ENCODE measurements around the gene PLA2G4F.

Gene PLA2G4F

DNA sequence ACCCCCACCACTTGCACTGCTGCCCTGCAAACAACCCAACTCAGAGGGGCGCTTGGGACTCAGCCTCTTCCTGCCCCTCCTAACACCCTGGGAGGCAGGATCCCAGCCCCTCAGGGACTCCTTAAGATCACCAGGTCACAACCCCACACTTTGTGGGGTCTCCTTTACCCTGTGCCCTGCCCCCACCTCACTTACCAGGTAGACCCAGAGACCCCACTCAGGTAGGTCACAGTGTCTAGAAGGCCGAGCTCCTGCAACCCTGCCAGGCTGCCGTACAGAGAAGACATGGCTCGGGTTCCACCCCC lies 9.1 kb downstream of the PLA2G4F start:
- WGBS (ENCODE audit: extremely low coverage, insufficient coverage, insufficient read length) = no CpG with 5 or more reads among the region's 4 CpGs

DNA sequence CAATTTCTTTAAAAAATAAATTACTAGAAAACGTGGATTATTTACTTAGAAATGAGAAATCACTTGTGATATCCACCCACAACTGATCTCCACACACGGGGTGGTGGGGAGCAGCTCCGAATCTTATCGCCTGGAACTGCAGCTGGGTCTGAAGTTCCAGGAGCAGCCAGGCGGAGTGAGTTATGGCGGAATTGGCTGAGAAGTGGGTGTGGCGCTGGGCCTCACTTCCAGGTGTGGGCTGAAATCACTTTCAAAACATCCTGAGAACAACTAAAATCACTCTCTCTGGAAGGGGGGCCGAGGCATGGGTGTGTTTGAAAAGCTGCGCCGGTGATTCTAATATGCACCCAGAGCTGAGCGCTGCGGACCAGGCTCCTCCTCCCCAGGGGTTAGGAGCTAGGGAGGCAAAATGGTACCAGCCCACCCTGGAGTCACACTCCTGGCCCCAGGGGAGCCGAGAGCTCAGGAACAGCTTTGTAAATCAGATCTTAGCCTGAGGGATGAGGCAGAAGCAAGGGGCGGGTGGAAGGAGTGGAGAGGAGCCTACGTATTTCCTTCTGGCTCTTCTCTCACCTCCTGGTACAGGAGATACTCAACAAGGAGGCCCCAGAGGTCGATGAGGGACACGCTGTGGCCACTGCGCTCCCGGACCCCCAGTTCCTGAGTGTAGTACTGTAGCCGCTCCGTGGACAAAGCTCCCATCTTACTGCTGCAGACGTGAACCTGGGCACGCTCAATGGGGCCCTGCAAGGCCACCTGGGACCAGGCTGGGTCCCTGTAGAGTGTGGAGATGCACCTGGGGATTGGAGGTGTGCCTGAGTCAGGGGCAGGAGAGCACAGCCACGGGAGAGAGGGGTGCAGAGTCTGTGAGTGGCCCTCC lies 9.6 kb downstream of the PLA2G4F start:
- Histone ChIP-seq H2BK5ac (ENCODE audit: low read depth, low read length, poor library complexity) (no peak overlapping the region), H3K36me3 (ENCODE audit: control insufficient read depth in 1 of 2, insufficient read depth in 2 of 2, low read length in 2 of 2) (no peaks in the 10 kb centered on the region), H2BK120ac (ENCODE audit: insufficient read depth, low read length, poor library complexity) (no peak overlapping the region), H3K23ac (ENCODE audit: low read length) (no peak overlapping the region), H3K18ac (ENCODE audit: low read length) (no peak overlapping the region), H3K79me1 (ENCODE audit: low read length) (no peaks in the 10 kb centered on the region), H4K8ac (ENCODE audit: low read depth, low read length) (no peak overlapping the region), H3K14ac (ENCODE audit: low read length) (no peak overlapping the region), H3K79me2 (ENCODE audit: control insufficient read depth, insufficient read depth, low read length, poor library complexity) (no peaks in the 10 kb centered on the region), H3K4me1 (ENCODE audit: control insufficient read depth in 1 of 2, insufficient read depth in 2 of 2, low read length in 2 of 2) (peaks cover 6 to 7% of the 10 kb centered on the region in 2 experiments), H3K9ac (ENCODE audit: low read length) (no peak overlapping the region), H2BK12ac (ENCODE audit: low read length) (no peak overlapping the region), H3K4ac (ENCODE audit: low read depth, low read length) (no peak overlapping the region), H4K91ac (ENCODE audit: low read depth, low read length) (no peak overlapping the region), H3K27ac (ENCODE audit: low read depth, low read length) (no peak overlapping the region), H3K4me2 (ENCODE audit: low read length) (no peak overlapping the region), H3K4me3 (ENCODE audit: low read depth, low read length) (no peak overlapping the region), H2AFZ (ENCODE audit: insufficient read depth, low read length, poor library complexity) (no peak overlapping the region), H3K27me3 (ENCODE audit: insufficient read depth, low read length) (no peaks in the 10 kb centered on the region), H2AK5ac (ENCODE audit: low read length) (no peak overlapping the region), H4K12ac (ENCODE audit: low read depth, low read length) (no peak overlapping the region), H3K9me3 (ENCODE audit: insufficient read depth, low read depth, low read length) (no peaks in the 10 kb centered on the region)
- no CpG with 5 or more reads among the region's 24 CpGs for WGBS (ENCODE audit: extremely low coverage, insufficient coverage, insufficient read length)
- DNase-seq = no peak

More for the DNA sequence above, 9.1 kb downstream of the PLA2G4F start:
- H2AFZ ChIP-seq (ENCODE audit: insufficient read depth, low read length, poor library complexity) = no peak overlapping the region
- no peak overlapping the region for H3K4ac ChIP-seq (ENCODE audit: low read depth, low read length)
- H4K91ac ChIP-seq (ENCODE audit: low read depth, low read length) = no peak overlapping the region
- peaks cover 6 to 7% of the 10 kb centered on the region in 2 experiments for H3K4me1 ChIP-seq (ENCODE audit: control insufficient read depth in 1 of 2, insufficient read depth in 2 of 2, low read length in 2 of 2)
- H3K18ac ChIP-seq (ENCODE audit: low read length) = no peak overlapping the region
- no peak overlapping the region for H3K9ac ChIP-seq (ENCODE audit: low read length)
- no peaks in the 10 kb centered on the region for H3K79me1 ChIP-seq (ENCODE audit: low read length)
- H2BK12ac ChIP-seq (ENCODE audit: low read length) = no peak overlapping the region
- no peaks in the 10 kb centered on the region for H3K27me3 ChIP-seq (ENCODE audit: insufficient read depth, low read length)
- H3K27ac ChIP-seq (ENCODE audit: low read depth, low read length) = no peak overlapping the region
- H2AK5ac ChIP-seq (ENCODE audit: low read length) = no peak overlapping the region
- no peak for DNase-seq
- no peak overlapping the region for H4K12ac ChIP-seq (ENCODE audit: low read depth, low read length)
- H3K4me3 ChIP-seq (ENCODE audit: low read depth, low read length) = no peak overlapping the region
- H2BK5ac ChIP-seq (ENCODE audit: low read depth, low read length, poor library complexity) = no peak overlapping the region
- no peak overlapping the region for H3K4me2 ChIP-seq (ENCODE audit: low read length)
- no peaks in the 10 kb centered on the region for H3K36me3 ChIP-seq (ENCODE audit: control insufficient read depth in 1 of 2, insufficient read depth in 2 of 2, low read length in 2 of 2)
- H3K9me3 ChIP-seq (ENCODE audit: insufficient read depth, low read depth, low read length) = no peaks in the 10 kb centered on the region
- no peak overlapping the region for H2BK120ac ChIP-seq (ENCODE audit: insufficient read depth, low read length, poor library complexity)
- no peak overlapping the region for H3K23ac ChIP-seq (ENCODE audit: low read length)
- no peaks in the 10 kb centered on the region for H3K79me2 ChIP-seq (ENCODE audit: control insufficient read depth, insufficient read depth, low read length, poor library complexity)
- H4K8ac ChIP-seq (ENCODE audit: low read depth, low read length) = no peak overlapping the region
- no peak overlapping the region for H3K14ac ChIP-seq (ENCODE audit: low read length)

DNA sequence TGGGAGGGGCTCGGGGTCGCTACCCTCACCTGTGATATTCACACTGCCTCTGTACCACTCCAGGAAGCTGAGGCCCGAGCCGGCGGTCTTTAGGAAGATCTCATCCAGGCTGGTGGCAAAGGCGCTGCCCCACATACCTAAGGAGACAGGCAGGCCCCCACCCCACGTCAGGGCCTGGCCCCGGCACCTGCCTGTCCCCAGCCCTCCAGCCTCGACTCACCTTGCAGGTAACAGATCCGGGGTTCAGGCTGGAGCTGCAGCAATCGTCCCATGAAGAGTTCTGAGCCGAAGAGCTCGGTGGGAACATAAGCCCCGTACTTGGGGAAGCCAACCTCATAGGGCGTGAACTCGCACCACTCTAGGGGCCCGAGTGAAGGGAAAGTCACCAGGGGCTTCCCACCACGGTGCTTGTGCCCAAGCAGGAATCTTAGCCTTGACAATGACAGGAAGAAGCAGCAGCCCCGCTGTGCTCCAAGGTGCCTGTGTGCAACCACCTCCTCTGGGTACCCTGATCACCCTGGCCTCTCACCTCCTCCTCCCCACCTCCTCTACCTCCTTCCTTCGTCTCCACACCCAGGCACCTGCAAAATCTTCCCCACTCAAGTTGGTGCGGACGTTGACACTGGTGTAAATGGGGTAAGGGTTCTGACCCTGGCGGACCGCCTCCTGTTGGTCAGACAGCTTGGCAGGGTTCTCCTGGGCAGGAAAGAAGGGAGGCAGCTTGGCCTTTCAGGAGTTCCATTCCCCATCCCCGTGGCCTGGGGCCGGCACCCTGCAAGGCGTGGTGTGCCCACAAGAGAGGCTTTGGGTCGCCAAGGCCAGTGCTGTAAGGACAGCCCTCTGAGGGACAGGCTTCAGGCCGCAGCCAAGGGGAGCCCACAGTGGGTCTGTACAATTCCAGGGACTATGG lies 10.6 kb downstream of the PLA2G4F start:
- Histone ChIP-seq H3K9me3 (ENCODE audit: insufficient read depth, low read depth, low read length) (no peaks in the 10 kb centered on the region), H4K91ac (ENCODE audit: low read depth, low read length) (no peak overlapping the region), H3K4me1 (ENCODE audit: control insufficient read depth in 1 of 2, insufficient read depth in 2 of 2, low read length in 2 of 2) (peaks cover 6 to 7% of the 10 kb centered on the region in 2 experiments), H3K4ac (ENCODE audit: low read depth, low read length) (no peak overlapping the region), H3K79me2 (ENCODE audit: control insufficient read depth, insufficient read depth, low read length, poor library complexity) (no peaks in the 10 kb centered on the region), H3K18ac (ENCODE audit: low read length) (no peak overlapping the region), H2AFZ (ENCODE audit: insufficient read depth, low read length, poor library complexity) (no peak overlapping the region), H4K8ac (ENCODE audit: low read depth, low read length) (no peak overlapping the region), H2AK5ac (ENCODE audit: low read length) (no peak overlapping the region), H3K23ac (ENCODE audit: low read length) (no peak overlapping the region), H3K14ac (ENCODE audit: low read length) (no peak overlapping the region), H3K4me3 (ENCODE audit: low read depth, low read length) (no peak overlapping the region), H2BK5ac (ENCODE audit: low read depth, low read length, poor library complexity) (no peak overlapping the region), H3K27me3 (ENCODE audit: insufficient read depth, low read length) (no peaks in the 10 kb centered on the region), H3K4me2 (ENCODE audit: low read length) (no peak overlapping the region), H2BK12ac (ENCODE audit: low read length) (no peak overlapping the region), H3K36me3 (ENCODE audit: control insufficient read depth in 1 of 2, insufficient read depth in 2 of 2, low read length in 2 of 2) (no peaks in the 10 kb centered on the region), H3K79me1 (ENCODE audit: low read length) (no peaks in the 10 kb centered on the region), H3K27ac (ENCODE audit: low read depth, low read length) (no peak overlapping the region), H2BK120ac (ENCODE audit: insufficient read depth, low read length, poor library complexity) (no peak overlapping the region), H4K12ac (ENCODE audit: low read depth, low read length) (no peak overlapping the region), H3K9ac (ENCODE audit: low read length) (no peak overlapping the region)
- DNase-seq = no peak
- WGBS (ENCODE audit: extremely low coverage, insufficient coverage, insufficient read length) = no CpG with 5 or more reads among the region's 29 CpGs

DNA sequence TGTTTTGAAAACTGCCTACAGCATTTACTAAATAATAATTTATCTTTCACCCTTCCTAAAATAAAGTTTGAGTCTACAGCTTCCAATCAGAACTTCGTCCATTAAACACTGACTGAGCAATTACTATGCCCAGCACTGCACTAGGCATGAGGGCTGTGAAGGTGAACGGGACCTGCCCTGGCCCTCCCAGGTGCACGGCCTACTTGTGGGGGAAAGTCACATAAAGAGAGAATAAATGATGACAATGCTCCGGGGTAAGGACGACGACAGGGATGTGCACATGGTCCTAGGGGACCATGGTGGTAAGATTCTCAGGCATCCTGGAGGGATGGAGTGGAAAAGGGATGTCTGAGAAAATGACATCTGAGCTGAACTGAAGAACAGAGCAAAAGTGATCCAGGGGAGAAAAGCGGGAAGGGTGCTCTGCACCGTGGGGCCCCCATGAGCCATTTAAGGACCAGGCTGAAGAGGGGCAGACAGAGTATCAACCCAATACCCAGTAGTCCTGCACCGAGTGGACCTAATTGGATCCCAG lies 11.5 kb downstream of the PLA2G4F start:
- no peak overlapping the region for H3K4me3 ChIP-seq (ENCODE audit: low read depth, low read length)
- no peaks in the 10 kb centered on the region for H3K27me3 ChIP-seq (ENCODE audit: insufficient read depth, low read length)
- H4K8ac ChIP-seq (ENCODE audit: low read depth, low read length) = no peak overlapping the region
- no peaks in the 10 kb centered on the region for H3K79me2 ChIP-seq (ENCODE audit: control insufficient read depth, insufficient read depth, low read length, poor library complexity)
- H2BK120ac ChIP-seq (ENCODE audit: insufficient read depth, low read length, poor library complexity) = no peak overlapping the region
- no CpG with 5 or more reads among the region's 9 CpGs for WGBS (ENCODE audit: extremely low coverage, insufficient coverage, insufficient read length)
- H3K23ac ChIP-seq (ENCODE audit: low read length) = no peak overlapping the region
- H3K4me2 ChIP-seq (ENCODE audit: low read length) = no peak overlapping the region
- no peaks in the 10 kb centered on the region for H3K36me3 ChIP-seq (ENCODE audit: control insufficient read depth in 1 of 2, insufficient read depth in 2 of 2, low read length in 2 of 2)
- H3K9me3 ChIP-seq (ENCODE audit: insufficient read depth, low read depth, low read length) = no peaks in the 10 kb centered on the region
- H4K12ac ChIP-seq (ENCODE audit: low read depth, low read length) = no peak overlapping the region
- H3K4ac ChIP-seq (ENCODE audit: low read depth, low read length) = no peak overlapping the region
- no peak overlapping the region for H2BK12ac ChIP-seq (ENCODE audit: low read length)
- H2BK5ac ChIP-seq (ENCODE audit: low read depth, low read length, poor library complexity) = no peak overlapping the region
- H2AFZ ChIP-seq (ENCODE audit: insufficient read depth, low read length, poor library complexity) = no peak overlapping the region
- no peaks in the 10 kb centered on the region for H3K79me1 ChIP-seq (ENCODE audit: low read length)
- H3K27ac ChIP-seq (ENCODE audit: low read depth, low read length) = no peak overlapping the region
- H3K14ac ChIP-seq (ENCODE audit: low read length) = no peak overlapping the region
- H3K18ac ChIP-seq (ENCODE audit: low read length) = no peak overlapping the region
- peaks cover 6 to 7% of the 10 kb centered on the region in 2 experiments for H3K4me1 ChIP-seq (ENCODE audit: control insufficient read depth in 1 of 2, insufficient read depth in 2 of 2, low read length in 2 of 2)
- no peak overlapping the region for H4K91ac ChIP-seq (ENCODE audit: low read depth, low read length)
- DNase-seq = no peak
- H3K9ac ChIP-seq (ENCODE audit: low read length) = no peak overlapping the region
- no peak overlapping the region for H2AK5ac ChIP-seq (ENCODE audit: low read length)
